GM19240 (cell line): ENCODE data around the gene HSH2D.
A peak's percentile ranks its signal among the peaks of the same experiment; 100 is the strongest.

Experiments
- DNase-seq: peaks from one replicate; pipeline ENCODE4 v3.0.0; 2011; ENCODE audit warnings: low spot score; ENCODE audit not compliant: insufficient read length

HSH2D gene

DNA sequence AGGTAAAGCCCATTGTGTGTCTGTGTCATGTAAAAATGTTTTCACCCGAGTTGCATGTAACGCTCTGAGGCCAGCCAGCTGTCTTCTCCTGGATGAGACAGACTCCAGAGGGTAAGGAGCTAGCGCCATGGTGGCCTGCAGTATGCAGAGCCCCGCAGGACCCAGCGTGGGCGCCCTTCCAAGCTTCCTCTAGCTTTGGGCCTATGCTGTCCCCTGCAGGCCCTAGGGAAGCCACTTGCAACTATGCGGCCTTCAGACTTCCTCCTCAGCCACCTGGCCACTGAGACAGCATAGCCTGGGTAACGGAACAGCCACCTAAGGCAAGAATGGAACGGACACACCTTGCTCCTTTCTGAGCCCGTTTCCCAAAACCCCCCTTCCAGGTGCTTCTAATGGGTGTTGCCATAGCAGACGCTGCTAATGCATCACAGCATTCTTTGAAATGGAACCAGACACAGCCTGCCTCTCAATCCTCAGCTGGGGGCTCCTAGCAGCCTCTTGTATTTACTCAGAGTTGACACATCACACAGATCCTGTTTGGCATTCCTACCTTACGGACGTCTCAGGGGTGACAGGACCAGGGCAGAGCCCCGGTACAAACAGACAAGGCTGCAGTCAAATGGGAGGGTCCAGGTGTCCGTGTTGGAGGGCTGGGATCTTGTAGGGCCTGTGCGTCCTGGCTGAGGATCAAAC is 47.9 kb downstream of the HSH2D start:
- no peak for DNase-seq

DNA sequence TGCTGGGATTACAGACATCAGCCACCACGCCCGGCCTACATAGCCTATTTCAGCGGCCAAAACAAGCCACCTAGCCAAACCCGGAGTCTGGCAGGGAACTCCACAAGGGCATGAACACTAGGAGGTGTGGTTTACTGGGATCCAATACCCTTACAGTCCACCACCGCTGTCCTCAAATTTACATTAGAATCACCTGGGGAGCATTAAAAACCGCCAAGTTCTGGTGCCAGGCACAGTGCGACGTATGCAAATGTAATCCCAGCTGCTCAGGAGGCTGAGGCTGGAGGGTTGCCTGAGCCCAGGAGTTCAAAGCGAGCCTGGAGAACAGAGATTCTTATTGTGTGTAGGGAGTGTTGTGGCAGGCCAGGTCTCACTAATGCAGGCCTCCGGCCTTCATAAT is 50.0 kb downstream of the HSH2D start:
- no peak for DNase-seq

DNA sequence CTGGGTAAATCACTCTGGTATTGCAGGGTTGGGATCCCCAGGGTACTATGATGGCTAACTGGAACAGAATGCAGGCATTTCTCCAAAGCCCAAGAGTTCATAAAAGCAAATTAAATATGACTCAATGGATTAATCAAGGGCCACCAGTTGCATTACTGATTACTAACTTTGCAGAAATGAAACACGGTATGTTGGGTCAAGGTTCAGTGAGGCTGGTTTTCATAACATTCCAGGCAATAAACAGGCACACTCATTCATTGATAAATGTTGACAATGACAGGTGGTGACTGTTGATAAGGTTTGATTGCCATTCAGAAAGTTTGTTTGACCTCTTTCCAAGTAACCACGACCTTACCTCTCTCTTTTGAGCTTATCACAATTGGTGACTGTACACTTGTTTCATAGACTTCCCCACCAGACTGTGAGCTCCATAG is 53.7 kb downstream of the HSH2D start:
- no peak for DNase-seq

DNA sequence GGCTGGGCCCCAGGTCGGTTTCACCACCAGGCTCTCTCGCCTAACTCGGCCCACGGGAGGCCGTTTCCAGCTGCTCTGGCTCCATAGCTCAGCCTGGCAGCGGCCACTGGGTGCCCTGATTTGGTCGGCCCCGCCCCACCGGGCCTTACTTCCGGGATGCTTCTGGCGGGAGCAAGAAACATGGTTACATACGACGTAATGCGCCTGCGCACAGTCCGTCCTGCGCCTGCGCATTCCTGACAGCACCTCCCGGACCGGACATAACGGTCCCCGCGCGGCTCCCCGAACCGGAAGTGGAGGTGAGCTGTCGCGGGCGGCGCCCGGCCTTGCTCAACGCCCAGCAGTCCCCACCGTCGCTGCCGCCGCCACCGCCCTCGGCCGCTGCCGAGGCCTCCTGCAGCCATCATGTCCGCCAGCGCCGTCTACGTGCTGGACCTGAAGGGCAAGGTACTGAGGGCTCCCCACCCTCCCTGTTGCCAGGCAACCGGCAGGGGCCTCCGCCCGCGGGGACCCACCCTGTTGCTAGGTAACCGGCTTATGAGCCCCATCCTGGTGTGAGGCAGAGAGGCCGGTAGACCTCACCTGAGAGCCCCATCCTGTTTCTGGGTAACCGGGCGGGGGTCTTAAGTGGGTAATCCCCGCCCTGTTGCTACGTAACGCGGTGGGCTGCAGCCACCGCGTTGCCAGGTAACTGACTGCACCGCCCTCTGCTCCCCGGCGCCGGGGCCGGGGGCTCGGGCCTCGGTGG is 54.3 kb downstream of the HSH2D start, which contains the start of gene AP1M1:
Gene AP1M1, plus strand, starts transcription at position 290 of the 748 bp plus-strand sequence. Its CDS starts 116 bp downstream, at position 406.
- peak; percentile 99 for DNase-seq

DNA sequence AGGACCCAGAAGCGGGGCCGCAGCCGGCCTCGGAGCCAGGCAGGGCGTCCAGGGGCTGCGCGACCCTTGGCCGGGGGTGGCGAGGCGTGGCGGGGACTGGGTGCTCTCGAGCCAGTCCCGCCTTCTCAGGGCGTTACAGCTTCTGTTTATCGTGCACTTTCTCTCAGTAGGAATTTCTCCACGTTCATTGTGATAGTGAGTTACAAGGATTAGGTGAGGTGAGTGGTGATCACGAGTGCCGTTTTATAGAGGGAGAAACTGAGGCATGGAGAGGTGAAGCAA is 54.8 kb downstream of the HSH2D start:
- no peak for DNase-seq

DNA sequence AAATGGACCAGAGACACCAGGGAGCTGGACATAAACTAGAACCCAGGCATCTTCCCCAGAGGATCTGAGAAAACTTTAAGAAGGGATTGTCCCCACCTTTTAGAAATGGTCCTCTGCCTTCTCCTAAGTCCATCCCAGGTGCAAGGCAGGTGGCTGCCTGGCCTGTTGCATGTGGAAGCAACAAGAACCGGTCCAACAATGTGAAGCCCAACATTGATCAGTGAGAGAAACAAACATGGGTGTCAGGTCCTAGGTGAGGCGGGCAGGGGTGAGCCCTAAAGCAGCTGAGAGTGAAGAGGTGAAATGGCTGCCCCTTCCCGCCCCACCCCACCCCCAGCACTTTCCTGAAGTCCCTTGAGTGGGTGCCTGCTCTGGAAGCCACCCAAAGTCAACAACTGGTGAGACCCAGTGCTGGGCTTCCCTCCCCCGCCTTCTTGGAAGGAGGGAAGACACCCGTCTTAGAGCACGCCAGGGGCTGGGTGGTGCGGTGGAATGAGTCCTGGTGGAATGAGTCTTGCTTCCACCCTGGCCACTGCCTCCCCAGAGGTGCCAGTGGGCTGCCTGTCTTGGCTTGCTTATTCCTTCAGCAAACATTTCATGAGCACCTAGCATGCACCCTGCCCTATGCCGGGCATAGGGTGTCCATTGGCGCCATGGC is 55.9 kb downstream of the HSH2D start:
- DNase-seq = no peak

DNA sequence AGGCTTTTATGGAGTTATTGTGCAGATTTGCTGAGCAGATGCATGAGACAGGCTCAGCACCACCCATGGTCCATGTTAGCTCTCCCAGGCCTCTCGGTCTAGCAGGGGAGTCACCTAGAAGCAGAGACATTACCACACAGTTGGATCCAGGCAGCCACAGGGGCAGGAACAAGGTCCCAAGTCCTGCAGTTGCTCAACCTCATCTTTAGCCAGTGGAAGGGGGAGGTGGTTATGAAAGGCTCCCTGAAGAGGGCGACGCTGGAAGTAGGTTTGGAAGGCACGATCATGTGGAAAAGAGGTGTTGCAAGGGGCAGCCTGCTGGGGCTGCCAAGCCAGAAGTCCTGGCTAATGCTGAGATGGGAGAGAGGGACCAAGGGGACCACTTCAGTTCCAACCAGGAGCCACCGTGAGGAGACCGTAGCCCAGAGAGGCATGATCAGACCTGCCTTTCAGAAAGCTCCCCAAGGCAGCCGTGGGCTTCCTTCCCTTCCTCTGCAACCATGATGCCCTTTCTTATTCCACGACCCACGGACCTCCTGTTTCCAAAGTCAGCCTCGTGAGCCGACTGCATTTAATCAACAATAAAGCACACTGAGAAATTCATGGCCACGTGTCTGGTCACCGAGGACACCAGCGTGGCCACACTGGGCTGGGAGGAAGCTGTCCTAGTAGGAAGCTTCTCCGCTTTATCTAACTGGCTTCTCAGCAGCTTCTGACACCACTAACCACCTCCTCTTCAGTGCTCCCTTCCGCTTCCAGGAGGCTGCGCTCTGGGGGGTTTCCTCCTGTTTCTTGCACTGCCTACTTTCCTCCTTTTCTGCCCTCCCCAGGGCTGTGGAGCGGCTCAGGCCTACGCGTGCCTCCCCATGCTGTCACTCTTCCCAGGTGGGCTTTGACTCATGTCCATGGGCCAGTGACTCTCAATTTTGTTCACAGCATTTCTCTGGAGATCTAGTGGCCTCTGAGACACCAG is 56.8 kb downstream of the HSH2D start:
- DNase-seq = no peak

DNA sequence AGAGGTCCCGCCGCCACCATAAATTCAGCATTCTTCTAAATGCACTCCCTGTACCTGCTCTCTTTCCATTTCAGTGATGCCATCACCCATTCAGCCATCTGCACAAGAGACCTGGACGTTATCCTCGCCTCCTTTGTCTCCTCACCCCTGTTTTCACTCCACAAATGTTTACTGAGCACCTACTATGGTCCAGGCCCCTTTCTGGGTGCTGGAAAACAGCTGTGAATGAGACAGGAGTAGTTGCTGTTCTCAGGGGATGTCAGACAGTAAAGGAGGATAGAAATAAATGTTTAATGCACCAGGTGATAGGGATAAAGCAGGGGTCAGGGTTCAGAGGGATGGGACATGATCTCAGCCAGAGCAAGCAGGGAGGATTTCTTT is 57.5 kb downstream of the HSH2D start:
- no peak for DNase-seq

DNA sequence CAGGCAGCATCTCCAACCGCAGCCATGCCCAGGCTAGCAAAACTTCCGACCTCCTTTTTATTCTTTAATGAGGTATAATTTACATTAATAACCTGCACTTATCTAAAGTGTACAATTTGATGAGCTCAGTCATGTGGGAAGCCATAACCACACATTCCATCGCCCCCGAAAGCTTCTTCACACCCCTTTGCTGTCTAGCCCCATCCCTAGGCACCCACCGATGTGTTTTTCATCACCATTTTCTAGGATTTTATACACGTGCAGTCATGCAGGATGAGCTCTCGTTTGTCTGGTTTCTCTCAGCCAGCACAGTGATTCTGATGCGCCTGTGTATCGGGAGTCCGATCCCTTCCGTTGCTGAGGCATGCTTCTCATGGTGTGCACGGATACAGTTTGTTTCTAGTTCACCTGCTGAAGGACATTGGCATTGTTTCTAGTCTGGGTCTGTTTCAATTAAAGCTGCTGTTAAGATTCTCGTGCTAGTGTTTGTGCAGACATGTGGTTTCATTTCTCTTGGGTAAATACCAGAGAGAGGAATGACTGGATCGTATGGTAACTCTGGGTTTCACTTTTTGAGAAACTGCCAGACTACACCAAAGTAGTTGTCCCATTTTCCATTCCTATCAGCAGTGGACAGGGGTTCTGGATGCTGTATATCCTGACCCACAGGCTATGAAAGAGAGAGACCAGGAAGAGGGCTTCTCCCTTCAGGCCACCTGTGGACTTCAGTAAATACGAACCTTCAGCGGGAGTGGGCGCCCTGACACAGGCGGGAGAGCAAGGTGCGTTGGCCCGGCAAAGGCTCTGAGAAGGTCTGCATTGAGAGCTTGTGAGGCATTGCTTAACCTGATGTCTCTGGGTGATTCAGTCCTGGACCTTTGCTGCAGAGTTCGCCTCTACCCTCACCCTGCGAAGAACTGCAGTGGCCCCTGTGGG is 59.1 kb downstream of the HSH2D start:
- no peak for DNase-seq

DNA sequence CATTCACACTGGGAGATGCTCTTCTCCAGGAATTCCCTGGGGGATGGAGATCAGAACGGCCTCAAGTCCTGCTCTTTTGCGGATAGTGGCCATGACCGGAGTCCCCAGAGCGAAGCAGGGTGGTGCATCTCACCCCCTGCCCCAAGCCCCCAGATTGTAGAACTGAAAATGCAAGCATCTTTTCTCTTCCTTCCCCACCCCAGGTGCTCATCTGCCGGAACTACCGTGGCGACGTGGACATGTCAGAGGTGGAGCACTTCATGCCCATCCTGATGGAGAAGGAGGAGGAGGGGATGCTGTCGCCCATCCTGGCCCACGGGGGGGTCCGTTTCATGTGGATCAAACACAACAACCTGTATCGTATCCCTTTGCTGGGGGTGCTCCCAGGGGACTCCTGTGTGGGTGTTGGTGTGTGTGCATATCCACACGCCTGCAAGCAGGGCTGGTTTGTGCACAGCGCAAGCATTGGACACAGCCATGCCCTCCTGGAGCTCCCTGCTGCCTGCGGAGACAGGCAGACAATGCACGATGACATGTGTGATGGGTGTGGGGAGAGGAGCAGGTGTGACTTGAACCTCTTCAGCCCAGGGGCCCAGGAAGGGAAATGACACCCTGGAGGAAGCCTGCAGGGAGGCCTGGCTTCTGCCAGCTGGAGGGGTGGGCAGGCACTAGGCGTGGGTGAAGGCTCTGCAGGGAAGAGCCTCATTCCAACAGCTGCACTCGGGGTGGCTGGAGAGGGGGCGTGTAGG is 59.9 kb downstream of the HSH2D start:
- no peak for DNase-seq

DNA sequence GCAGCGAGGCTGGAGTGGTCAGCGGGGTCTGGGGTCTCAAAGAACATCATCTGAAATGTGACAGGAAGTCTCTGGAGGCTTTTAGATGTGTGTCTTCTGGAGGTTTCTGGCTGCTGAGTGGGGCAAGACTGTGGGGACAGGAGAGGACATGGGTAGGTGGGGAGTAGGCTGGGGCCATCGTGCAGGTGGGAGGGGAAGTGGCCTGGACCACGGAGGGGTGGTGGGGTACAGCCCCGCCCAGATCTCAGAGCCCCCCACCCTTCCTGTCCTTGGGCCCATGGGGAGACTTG is 60.5 kb downstream of the HSH2D start:
- DNase-seq = no peak

DNA sequence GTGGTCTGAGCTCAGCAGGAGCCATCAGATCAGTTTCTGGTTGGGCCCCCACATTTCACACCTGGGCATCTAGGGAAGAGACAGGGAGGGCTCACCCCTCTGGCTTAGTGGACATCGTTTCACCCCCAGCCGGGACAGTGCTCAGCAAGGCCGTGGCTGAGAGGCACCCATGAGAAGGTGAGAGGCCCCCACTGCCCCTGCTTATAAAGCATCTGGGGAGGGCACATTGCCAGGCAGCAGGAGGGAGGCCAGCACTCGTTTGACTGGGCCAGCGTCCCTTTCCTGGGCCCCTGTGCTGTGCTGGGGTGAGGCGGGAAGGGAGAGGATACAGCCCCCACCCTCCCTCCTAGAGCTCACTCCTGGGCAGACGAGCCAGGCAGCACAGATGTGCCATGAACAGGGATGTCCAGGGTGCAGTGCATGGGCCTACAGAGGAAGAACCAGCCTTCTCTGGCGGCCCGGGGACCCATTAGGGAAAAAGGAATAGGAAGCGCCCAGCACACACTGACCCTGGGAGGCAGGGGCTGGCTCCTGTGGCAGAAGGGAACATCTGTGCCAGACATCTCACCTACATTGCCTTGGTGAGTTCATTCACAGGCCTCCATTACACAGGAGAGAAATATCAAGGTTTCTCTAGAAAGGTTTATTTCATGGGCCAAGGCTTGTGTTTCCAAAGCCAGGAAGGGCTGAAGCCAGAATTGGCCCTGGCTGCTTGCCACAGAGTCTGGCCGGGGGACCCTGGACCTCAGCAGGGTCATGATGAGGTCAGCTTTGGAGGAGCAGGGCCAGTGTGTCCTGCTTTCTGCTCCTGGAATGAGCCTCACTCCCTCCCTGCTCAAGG is 61.9 kb downstream of the HSH2D start:
- DNase-seq = no peak

DNA sequence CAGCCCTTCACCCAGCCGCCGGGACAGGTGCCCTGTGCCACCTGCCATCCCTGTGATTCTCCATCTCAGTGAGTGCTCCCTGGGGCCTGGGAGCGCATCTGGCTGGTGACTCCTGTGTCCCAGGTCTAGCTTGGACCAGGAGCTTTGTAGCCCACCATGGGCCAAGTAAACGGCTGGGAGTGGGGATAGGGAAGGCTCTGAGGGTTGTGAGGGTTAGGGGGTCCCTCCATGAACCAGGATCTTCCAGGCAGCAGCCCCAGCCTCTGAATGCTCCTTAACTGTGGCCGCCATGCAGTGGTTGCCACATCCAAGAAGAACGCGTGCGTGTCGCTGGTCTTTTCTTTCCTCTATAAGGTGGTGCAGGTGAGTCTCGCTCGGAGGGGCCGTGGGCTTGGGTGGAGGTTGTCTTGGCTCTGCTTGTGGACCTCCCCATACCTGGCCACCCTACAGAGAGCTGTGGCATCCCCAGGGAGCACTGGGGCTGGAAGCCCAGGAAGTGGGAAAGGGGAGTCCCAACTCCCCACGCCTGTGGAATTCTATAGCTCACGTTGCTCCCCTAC is 62.6 kb downstream of the HSH2D start:
- no peak for DNase-seq

DNA sequence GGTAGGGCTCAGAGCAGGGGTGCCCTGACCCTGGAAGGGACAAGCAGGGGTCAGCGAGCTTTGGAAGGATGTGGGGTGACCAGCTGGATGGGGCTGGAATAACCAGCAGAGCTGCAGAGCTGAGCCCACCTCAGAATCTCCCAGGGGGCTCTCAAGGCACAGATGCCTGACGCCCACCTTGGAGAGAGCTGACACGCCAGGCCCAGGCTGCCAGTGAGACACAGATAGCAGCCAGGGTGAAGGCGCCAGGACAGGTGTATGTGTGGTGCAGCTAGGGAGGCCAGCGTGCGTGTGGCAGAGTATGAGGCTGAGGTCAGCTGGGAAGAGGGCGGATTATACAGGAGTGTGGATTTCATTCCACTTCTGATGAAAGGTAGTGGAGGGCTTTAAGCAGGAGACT is 63.2 kb downstream of the HSH2D start:
- no peak for DNase-seq

DNA sequence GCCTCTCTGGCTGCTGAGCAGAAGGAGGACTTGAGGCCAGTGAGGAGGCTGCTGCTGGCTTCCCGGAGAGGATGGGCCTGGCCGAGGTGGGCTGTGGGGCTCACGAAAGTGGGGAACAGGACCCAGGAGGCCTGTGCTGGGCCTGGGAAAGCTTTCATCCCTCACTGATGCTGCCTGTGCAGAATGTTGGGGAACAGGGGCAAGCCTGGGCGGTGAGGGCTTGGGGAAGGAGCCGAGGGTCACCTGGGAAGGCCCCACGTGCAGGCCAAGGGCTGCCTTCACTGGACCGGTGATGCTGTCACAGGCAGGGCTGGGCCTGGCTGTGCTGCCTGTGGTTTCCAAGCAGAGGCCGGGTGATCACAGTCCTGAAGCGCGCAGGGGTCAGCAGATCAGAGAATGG is 63.6 kb downstream of the HSH2D start:
- DNase-seq = no peak

DNA sequence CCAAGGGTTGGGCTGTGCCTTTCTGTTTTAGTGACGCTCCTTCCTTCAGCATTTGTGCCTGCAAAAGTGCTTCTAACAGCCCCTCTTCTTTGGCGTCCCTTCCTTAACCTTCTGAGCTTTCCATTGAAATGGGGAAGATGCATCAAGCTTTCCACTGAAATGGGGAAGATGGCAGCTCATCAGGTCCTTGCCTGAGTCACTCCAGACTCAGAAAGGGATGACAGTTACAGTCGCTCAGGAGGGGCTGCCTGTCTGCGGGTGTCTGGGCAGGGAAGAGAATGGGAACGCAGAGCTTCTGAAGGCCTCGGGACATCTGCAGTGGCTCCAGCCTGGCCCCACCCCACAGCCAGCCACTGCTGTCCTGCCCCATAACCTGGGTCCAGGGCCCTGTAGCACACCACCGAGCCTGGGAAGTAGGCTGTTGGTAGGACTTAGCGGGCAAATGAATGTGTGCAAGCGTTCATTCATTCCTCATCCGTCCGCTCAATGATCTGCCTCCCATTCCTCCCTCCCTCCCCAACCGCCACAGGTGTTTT is 64.1 kb downstream of the HSH2D start:
- no peak for DNase-seq
